HG03108 (cell line): ENCODE measurements around the gene TDP1.

ENCODE experiments used
- ATAC-seq: cut with Tn5 transposase; IDR thresholded peaks from one replicate; pipeline ENCODE4 v1.9.1; 2021; ENCODE audit warnings: moderate library complexity; ENCODE audit not compliant: unreplicated experiment

Gene TDP1

DNA sequence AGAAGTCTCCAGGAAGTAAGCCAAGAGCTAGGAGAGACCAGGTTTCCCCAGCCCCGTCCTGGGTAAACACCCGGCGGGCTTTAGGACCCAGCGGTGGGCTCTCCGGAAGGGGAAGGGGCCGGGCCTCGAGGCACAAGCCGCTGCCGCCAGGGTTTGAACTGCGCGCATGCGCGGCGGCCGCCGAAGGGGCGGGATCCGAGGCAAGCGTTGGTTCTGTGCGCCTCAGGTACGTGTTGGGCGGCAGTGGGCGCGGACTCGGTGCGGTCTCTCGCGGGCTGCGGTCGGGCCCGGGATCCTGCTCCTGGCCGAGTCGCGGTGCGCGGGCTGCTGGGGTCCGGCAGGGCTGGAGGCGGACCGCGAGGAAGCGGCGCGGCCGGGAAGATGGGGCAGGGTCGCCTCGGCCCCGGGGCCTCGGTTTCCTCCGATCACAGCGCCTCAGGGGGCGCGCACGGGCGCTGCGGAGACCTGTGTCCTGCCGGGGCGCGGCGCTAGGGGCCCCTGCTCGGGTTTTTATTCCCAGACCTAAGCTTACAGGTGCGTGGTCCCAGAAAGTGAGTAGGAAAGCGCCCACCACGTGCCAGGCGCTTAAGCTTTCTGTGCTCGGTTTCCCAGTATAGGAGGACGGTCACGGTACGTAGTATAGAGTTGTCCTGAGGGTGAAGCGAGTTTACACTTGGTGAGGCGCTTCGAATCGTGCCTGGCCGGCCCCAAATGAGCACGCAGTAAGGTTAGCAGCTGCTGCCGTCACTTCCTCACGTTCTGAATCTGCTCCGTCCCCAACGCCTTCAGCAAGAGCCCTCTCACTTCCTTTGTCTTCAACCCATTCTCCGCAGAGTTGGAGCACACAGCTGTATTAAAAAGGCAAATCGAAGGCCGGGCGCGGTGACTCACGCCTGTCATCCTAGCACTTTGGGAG, at the start of gene TDP1:
TDP1 (plus strand) TSS at position 183 of the 916 bp plus-strand sequence. CDS start 7,188 bp downstream, outside the sequence.
- ATAC-seq, result peak; percentile 53

DNA sequence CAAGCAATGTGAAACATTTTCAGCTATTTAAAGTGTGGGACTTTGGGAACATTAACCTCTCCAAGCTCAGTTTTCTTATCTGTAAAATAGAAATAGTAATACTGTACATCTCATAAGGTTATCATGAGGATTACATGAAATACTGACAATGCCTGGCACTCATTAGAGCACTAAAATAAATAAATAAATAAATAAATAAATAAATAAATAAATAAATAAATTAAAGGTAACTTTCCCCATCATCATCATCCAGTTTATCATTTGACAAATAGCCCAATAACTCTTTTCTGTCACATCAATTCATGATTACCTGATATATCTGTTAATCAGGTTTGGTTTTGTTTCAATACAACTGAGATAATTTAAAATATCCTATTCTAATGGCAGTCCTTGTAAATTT, 49.7 kb upstream of the TDP1 start:
- ATAC-seq, result no peak

GRCh38 chr14:89907655-89908054, 48.1 kb upstream of the TDP1 start:
- no peak for ATAC-seq

GRCh38 chr14:89908712-89909450, 46.8 kb upstream of the TDP1 start:
- no peak for ATAC-seq

GRCh38 chr14:89909586-89909985, 46.1 kb upstream of the TDP1 start:
- ATAC-seq, result no peak

DNA sequence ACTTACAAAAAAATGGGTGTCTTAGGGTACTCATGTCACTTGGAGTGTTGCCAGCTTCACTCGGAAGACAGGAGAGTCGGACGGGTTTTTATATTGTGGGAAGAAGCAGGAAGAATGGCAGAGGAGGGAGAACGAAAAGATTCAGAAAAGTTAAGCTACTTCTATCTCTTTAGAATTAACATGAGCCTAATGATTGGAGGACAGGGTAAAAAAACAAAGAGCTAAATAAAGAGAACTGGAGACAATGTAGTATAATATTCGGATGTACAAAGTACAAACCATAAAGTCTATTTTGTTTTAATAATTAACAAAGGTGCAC, 45.1 kb upstream of the TDP1 start:
- ATAC-seq, result no peak

DNA sequence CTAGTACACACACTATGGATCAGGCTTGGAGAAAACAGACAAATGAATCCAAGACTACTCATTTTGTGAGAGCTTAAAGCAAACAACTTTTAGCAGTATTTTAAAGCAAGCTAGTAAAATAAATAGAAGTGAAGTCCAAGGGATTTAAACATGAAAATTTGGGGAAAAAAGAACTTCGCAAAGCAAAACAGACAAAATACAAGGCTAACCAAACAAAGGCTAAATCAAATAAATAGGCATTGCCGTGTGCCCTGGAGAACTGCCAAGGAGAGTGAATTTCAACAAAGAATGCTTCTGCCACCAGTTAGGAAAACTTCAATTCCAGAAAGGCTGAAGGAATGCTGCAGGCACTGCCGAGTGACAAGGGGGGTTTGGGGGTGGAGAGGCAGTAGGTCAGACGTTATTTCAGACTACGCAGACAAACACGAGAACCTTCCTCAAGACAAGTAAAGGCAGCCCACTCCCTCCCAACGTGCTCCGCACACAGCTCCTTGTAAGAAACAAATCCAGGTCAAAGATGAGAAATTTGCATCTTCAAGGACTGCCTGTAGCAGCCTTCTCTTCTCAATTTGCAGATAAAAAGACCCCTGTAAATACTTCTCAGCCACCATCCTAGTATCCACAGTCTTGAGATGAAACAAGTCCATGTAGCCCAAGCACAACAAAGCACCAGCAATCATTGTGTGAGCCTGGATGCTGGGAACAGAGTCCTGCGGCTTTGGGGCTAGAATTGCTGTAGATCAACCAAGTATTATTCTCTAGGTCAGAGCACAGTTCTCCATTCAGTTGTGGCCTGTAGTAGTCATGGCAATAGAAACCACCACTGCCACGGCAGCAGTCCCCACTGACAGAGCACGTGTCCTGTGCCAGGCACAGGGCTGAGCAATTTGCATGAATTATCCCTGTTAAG, 44.5 kb upstream of the TDP1 start:
- no peak for ATAC-seq

- no peak for ATAC-seq
Observed at GRCh38 chr14:89912221-89912620, 43.5 kb upstream of the TDP1 start.

DNA sequence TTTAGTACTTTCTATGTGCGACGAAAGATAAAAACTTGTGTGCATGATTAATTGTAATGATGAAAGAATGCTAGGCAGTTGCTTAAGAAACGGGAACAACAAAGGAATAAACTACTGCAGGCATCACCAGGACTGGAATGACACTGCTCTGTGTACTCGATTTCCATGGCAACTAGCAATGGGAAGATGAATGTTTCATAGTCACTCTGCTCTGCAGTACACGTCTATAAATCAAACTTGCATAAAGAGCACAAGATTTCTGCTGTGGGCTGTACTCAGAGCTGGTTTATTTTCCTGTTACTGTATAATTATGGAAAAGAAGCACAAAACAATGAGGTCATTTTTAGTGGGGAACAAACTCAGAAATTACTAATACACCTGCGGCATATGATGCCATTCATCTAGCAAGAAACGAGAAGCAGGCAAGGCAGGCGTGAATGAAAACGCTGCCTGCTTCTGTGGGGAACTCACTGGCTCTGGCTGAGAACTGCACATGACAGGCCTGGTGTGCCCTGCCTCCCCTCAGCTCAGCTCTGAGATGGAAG, 43.0 kb upstream of the TDP1 start:
- ATAC-seq, result no peak

GRCh38 chr14:89915114-89915878, 40.4 kb upstream of the TDP1 start:
- no peak for ATAC-seq

DNA sequence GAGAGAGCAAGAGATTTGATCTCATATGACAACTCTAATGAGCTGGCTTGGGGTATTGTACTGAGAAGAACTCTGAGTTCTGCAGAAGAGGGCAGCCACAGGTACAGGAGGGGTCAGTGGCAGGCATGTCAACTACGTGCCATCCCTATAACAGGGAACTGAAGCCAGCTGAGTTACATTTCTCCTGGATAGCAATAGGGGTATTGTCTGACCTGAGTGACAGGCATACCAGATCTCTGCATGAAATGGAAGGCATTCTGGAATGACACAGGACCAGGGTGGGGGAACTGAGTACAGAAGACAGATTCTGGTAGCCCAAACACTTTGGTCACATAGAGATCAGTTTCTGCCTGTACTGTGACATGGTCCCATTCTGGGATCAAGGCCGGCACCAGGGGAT, 37.0 kb upstream of the TDP1 start:
- ATAC-seq, result no peak

DNA sequence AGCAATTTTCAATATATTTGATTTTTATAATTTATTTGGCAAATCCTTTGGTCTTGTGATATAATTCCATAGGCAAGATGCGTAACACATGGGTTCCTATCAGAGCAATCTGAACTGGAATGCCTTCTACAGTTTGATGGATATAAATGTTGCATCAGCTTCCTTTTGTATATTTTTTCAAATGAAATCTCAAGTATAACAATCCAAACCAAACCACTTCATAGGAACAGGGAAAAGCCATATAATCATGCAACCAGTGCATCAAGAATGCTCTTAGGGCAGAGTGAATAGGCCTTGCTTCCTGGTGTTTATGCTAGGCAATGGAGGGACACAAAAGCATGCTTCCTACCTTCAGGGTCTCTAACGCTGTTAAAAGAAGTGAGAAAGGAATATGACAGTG, 35.7 kb upstream of the TDP1 start:
- no peak for ATAC-seq

GRCh38 chr14:89921346-89921745, 34.4 kb upstream of the TDP1 start:
- ATAC-seq, result no peak

GRCh38 chr14:89922031-89922907, 33.5 kb upstream of the TDP1 start:
- ATAC-seq, result no peak

DNA sequence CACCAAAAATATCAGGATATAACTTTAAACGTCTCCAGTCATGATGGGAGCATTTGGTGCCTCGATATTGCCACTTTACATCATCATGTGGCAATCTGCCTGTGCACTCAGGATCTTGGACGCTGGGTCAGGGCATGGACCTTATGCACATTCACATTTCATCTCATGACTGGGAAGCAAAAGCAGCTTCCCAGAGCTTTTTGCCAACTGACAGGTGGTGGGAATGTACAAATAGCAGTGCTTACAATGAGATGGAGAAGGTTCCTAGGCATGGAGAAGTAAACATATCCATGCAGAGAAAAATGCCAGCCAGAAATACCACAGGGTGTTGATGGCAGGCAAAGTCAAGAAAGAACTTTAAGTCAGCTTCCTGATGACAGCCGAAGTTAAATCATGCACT, 31.5 kb upstream of the TDP1 start:
- no peak for ATAC-seq

DNA sequence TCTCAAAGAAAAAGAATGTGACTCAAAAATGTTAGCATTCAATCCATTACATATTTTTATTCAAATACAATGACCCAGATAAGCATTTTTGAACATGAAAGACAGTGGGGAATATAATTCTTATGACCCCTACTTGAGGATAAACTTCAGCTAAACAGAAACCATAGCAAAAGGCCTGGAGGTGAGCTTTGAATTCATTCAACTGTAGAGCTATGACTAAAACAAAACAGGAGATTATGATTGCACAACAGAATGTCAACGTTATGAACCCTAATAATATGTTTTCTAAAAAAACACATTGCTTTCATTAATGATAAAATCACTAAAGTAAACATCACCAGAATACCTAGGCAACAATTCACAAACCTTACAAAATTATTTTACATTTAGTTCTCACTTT, 29.0 kb upstream of the TDP1 start:
- ATAC-seq, result no peak

GRCh38 chr14:89927186-89927865, 28.4 kb upstream of the TDP1 start:
- no peak for ATAC-seq

GRCh38 chr14:89933002-89933401, 22.7 kb upstream of the TDP1 start:
- ATAC-seq, result no peak
